Coronary artery (tissue), 2 donors: ENCODE results near the gene SLC7A7.
A peak's percentile ranks its signal among the peaks of the same experiment; 100 is the strongest.
"Not testable (repeated sequence)": the region's sequence is repeated elsewhere in the genome, so short reads cannot be mapped to it uniquely, and the experiment has no call there.

ENCODE experiments used
- DNase-seq: peaks from one replicate; pipeline ENCODE4 v3.0.0-alpha.2; 2017; ENCODE audit warnings: low spot score
- H3K27ac ChIP-seq, 2 donors: fragments of 200-600 bp; sonication (generic); one replicate each; pipeline ENCODE4 v1.5.1; 2016 to 2019
- H3K4me3 ChIP-seq: fragments of 200-600 bp; sonication (generic); 2 replicates; pipeline ENCODE4 v1.5.1; 2016; ENCODE audit warnings: mild to moderate bottlenecking, moderate library complexity
- TF ChIP-seq, protein P1 (sequence below): fragments of 200-600 bp; sonication (generic); IDR thresholded peaks from one replicate; pipeline ENCODE4 v1.5.1; 2019; ENCODE audit warnings: antibody characterized with exemption

The SLC7A7 gene

DNA sequence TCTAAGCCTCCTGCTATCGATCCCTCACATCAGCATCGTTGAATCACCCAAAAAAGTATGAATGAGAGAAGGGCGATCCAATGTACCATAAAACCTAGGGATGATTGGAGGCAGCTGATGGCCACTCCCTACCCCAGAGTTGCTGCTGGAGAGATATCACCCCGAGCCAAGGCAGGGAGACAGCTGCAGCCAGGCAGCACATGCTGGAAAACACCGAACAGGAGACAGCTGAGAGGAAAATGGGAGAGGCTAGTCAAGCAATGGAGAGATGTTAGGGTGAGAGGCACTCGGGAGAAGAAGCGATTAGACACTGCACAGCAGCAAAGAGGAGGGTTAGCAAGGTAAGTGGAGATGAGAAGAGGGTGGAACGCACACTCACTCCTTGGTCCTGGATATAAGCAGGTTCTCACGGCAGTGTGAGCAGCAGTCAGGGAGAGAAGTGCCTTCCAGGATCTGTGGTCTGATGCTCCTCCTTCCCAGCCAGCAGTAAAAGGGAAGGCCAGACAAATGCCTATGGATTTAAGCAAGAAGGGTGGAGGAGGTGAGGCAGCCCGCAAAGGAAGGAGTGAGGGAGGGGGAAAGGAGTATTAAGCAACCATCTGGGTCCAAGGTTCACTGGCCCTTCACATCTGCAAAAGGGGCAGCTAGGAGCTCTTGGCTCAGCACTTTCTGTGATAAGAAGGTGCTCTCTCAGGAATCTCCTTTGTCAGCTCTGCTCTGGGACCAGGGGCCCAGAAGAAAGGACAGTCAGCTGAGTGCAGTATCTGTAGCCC lies at the start of gene SLC7A7:
SLC7A7 (minus strand) TSS at position 495 of the 773 bp plus-strand sequence. CDS start 2,037 bp downstream, outside the sequence.
- TF ChIP-seq, protein P1, sequence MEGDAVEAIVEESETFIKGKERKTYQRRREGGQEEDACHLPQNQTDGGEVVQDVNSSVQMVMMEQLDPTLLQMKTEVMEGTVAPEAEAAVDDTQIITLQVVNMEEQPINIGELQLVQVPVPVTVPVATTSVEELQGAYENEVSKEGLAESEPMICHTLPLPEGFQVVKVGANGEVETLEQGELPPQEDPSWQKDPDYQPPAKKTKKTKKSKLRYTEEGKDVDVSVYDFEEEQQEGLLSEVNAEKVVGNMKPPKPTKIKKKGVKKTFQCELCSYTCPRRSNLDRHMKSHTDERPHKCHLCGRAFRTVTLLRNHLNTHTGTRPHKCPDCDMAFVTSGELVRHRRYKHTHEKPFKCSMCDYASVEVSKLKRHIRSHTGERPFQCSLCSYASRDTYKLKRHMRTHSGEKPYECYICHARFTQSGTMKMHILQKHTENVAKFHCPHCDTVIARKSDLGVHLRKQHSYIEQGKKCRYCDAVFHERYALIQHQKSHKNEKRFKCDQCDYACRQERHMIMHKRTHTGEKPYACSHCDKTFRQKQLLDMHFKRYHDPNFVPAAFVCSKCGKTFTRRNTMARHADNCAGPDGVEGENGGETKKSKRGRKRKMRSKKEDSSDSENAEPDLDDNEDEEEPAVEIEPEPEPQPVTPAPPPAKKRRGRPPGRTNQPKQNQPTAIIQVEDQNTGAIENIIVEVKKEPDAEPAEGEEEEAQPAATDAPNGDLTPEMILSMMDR, result no peak

DNA sequence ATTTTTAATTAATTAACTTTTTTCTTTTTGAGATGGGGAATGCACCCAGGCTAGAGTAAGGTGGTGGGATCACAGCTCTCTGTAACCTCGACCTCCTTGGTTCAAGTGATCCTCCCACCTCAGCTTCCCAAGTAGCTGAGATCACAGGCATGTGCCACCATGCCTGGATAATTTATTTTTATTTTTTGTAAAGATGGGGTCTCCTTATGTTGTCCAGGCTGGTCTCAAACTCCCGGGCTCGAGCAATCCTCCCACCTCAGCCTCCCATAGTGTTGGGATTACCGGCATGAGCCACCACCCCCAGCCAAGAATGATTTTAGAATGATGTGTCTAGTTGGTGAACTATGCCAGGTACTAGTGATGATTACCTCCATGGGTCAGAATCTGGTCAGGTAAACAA lies 49.7 kb upstream of the SLC7A7 start:
- H3K4me3 ChIP-seq, result no peak overlapping the region
- TF ChIP-seq, protein P1, result no peak
- H3K27ac ChIP-seq, result no peak overlapping the region
- no peak for DNase-seq

More for the DNA sequence above, at the start of gene SLC7A7:
- Histone ChIP-seq H3K4me3 (peak within 1 kb of the TSS; percentile 44), H3K27ac (peak within 1 kb of the TSS; percentile 31 to 82)
- DNase-seq, result no peak

DNA sequence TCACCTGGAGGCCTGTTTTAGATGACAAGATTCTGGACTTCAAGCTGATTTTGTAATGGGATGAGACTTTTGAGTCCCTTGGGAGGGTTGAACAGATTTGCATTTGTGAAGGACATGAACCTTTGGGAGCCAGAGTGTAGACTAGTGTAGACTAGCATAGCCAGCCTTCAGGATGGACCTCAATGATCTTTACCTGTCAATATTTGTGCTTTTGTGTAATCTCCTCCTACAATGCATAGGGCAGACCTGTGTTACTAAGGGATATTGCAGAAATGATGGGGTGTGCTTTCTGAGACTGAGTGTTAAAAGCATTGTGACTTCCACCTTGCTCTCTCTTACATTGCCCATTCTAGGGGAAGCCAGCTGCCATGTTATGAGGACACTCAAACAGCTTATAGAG lies 46.4 kb upstream of the SLC7A7 start:
- DNase-seq, result no peak
- TF ChIP-seq, protein P1, result no peak
- Histone ChIP-seq H3K4me3 (no peak overlapping the region), H3K27ac (no peak overlapping the region)

DNA sequence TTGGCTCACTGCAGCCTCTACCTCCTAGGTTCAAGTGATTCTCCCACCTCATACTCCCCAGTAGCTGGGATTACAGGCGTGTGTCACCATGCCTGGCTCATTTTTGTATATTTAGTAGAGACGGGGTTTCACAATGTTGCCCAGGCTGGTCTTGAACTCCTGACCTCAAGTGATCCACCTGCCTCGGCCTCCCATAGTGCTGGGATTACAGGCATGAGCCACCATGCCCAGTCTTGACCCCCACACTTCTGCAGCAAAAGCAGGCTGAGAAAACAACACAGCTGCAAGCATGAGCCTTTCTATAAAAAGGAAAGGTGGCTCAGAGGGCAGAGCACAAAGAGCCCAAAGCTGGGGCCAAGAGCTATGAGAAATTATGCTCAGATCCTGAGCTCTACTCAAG lies 45.1 kb upstream of the SLC7A7 start:
- H3K4me3 ChIP-seq, DNase-seq, H3K27ac ChIP-seq: not testable (repeated sequence)

DNA sequence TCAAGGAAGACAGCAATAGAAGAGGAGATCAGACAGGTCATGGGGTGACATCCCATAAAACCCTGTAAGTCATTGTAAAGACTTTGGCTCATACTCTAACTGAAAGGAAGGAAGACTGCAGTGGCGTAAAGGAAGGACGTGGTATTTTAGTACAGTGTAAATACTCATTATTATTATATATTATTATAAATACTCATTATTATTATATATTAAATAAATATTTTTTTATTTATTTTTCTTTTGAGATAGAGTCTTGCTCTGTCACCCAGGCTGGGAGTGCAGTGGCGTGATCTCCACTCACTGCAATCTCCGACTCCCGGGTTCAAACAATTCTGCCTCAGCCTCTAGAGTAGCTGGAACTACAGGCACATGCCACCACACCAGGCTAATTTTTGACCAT lies 41.2 kb upstream of the SLC7A7 start:
- DNase-seq, result no peak
- TF ChIP-seq, protein P1, result no peak
- no peak overlapping the region for H3K27ac ChIP-seq

DNA sequence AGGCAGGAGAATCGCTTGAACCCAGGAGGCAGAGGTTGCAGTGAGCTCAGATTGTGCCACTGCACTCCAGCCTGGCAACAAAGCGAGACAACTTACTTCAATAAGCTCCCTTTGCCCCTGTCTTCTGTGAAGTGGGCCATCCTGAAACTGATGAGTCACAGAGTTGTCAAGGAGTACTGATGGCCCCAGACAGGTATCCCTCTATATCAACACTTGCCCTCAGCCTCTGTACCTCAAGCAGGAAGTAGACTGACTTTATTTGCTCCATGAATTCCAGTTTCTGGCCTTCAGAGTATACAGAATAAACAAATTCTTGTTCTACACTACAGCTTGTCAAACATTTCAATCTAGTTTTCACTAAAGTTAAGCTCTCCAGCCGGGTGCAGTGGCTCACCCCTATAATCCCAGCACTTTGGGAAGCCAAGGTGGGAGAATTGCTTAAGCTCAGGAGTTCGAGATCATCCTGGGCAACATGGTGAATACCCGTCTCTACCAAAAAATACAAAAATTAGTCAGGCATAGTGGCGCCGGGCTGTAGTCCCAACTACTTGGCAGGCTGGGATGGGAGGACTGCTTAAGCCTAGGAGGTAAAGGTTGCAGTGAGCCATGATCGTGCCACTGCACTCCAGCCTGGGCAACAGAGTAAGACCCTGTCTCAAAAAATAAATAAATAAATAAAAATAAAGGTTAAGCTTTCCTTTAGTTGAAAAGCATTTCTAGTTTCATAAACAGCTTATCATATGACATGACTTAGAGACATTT lies 39.9 kb upstream of the SLC7A7 start:
- Histone ChIP-seq H3K27ac (no peak overlapping the region), H3K4me3 (no peak overlapping the region)
- TF ChIP-seq, protein P1, result no peak
- no peak for DNase-seq

More for the DNA sequence above, 41.2 kb upstream of the SLC7A7 start:
- no peak overlapping the region for H3K4me3 ChIP-seq

DNA sequence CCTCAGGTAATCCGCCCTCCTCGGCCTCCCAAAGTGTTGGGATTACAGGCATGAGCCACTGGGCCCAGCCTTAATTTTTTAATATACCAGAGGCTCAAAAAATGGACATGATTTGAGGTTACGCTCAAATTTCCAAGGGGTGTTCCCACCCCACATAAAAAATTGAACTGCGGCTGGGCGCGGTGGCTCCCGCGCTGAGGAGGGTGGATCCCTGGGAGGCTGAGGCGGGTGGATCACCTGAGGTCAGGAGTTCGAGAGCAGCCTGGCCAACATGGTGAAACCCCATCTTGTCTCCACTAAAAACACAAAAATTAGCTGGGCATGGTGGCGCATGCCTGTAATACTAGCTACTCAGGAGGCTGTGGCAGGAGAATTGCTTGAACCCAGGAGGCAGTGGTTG lies 39.1 kb upstream of the SLC7A7 start:
- H3K27ac ChIP-seq, DNase-seq, H3K4me3 ChIP-seq: not testable (repeated sequence)
